NCI-H1105 (cell line): ENCODE measurements around the gene GNPAT.
"Not testable (repeated sequence)": the region's sequence is repeated elsewhere in the genome, so short reads cannot be mapped to it uniquely, and the experiment has no call there.

ENCODE experiments used
- DNase-seq: peaks from one replicate; lab custom pipeline; 2025; lab: John Stamatoyannopoulos, UW

Gene GNPAT

DNA sequence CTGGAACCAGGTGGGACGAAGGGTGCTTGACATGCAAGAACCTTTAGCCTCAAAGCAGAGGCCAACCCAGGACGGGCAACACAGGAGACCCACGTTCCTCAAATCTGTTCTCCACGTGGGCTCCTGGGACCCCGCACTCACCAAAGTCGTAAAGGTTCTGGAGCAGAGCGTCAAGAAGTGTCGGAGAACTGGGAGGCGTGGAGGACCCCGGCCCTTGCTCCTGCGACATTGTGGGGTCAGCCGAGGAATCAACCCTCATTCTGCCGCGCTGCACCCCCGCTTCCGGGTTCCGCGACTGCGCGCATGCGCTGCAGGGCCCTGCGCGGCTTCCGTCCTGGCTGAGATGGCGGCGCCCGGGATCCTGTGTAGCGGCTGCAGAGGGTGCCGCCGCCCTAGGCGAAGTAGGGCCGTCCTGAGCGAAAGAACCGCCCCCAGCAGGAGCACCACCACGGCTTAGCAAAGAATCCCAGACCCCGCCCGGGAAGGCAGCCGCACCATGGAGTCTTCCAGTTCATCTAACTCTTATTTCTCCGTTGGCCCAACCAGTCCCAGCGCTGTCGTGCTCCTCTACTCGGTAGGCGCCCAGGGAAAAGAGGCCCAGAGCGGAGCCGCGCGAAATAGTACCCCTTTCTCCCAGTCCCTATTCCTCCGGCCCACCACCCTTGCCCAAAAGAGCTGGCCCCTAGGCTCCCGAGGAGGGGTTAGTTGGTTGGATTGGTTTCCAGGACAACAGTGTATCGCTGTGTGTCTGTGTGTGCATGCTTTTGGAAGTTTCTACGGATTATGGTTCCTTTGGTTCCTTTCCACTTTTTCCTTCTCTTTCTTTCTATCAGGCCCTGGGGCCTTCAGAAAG lies at the start of gene GNPAT:
Gene GNPAT, plus strand, starts transcription at position 330 of the 853 bp plus-strand sequence. Its CDS starts 167 bp downstream, at position 497.
- DNase-seq, result peak; percentile 62

GRCh38 chr1:231192620-231193163 lies 48.3 kb upstream of the GNPAT start:
- peak; percentile 19 for DNase-seq

DNA sequence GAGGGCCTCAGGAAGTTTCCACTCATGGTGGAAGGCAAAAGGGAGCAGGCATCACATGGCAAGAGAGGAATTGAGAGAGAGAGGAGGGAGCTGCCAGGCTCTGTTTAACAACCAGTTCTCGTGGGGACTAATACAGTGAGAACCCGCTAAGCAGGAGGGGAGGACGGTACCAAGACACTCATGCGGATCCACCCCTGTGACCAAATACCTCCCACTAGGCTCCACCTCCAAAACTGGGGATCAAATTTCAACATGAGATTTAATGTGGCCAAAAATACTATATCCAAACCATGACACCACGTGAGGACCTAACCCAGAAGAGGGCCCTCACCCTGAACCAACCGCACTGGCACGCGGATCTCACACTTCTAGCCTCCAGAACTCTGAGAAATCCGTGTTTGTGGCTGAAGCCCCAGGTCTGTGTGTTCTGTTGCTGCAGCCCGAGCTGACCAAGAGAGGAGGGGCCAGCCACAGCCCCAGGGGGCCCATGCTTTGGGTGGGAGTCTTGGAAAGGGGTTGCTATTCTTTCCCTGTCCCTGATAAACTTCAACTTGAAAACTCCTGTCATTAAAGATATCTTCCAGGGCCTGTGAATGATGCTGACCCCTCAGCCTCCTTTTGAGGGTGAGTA lies 47.2 kb upstream of the GNPAT start:
- no peak for DNase-seq

GRCh38 chr1:231194476-231194842 lies 46.6 kb upstream of the GNPAT start:
- no peak for DNase-seq

- no peak for DNase-seq
Measured at GRCh38 chr1:231194843-231195516, 46.0 kb upstream of the GNPAT start.

GRCh38 chr1:231196307-231196706 lies 44.7 kb upstream of the GNPAT start:
- no peak for DNase-seq

DNA sequence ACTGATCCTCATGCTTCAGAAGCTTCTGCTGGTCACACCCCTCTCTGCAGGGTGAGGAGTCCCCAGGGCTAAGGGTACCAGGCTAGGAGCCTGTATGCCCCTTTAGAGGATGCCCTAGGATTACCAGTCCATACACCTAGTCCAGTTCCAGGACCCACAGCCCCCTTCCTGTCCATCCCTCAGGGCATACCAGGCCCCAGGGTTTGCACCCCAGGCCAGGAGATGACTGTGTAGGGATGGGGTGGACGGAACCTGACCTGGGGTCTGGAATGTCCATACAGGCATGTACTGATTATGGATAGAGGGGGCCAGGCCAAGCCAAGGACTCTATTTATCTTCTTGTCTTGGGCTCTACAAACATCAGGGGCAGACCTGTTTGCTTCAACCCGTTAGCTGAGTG lies 44.3 kb upstream of the GNPAT start:
- no peak for DNase-seq

DNA sequence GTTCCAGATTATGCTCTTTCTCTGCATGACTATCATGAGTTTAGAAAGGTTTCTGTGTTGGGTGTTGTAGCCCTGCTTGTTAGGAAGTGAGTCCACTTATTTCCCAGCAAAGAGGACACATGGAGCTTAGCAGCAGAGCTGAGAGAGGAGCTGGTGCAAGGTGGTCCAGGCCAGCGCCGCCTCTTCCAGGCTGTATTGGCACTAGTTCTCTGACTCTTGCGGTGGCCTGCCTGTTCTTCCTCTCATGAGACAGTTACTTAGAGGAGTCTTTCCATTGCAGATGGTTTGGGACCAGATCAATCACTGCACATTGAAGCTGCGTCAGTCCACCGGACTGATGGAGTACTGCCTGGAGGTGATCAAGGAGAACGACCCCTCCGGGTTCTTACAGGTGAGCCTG lies 41.1 kb upstream of the GNPAT start:
- DNase-seq, result no peak

DNA sequence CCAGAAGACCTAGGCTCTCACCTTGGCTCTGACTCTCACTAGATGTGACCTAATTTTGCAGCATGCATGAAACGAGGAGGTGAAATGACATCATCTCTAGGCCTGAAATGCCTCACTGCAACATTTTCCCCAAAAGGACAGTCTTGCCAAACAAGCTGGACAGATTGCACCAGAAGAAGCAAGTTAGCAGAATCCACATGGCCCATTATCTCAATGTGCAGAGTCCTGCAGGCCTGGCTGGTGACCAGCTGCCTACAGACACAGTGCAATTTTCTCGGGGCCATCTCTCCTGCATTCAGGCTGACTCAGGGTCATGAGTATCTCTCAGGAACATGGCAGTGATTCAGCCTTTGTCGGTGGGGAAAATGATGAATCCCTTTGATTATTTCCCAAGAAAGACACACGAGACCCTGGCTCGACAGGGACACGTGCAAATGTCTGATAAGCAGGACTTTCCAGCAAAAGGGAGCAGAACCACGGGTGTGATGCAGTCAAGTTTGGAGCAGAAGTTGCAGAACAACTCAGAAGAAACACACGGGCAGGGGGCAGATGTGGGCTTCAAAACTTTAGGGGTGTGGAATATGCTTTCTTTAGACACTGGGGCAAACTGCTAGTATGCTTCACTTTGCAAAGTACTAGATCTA lies 40.5 kb upstream of the GNPAT start:
- no peak for DNase-seq

- DNase-seq, result no peak
Measured at GRCh38 chr1:231201375-231201978, 39.5 kb upstream of the GNPAT start.

DNA sequence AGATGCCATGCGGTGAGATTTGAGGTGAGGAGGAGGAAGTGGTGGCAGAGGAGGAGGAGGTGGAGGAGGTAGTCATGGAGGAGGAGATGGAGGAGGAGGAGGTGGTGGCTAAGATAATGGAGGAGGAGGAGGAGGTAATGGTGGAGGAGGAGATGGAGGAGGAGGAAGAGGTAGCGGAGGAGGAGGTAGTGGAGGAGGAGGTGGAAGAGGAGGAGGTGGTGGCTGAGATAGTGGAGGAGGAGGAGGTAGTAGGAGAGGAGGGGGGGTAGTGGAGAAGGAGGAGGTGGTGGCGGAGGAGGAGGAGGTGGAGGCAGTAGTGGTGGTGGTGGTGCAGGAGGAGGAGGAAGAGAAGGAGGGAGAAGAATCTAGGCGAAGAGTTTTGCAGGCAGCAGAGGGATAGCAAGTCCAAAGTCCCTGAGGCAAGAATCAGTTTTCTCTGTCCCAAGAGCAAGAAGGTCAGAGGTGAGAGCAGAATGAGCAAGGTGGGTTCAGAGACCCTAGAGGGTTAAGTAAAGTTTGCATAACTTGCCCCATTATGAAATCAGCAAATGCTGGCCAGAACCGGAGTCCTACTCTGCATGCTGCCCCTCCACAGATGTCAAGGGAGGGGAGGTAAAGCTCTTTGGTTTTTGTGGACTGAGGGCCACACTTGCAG lies 38.9 kb upstream of the GNPAT start:
- DNase-seq, result no peak

- no peak for DNase-seq
Measured at GRCh38 chr1:231203259-231204057, 37.6 kb upstream of the GNPAT start.

GRCh38 chr1:231206856-231207255 lies 34.2 kb upstream of the GNPAT start:
- no peak for DNase-seq

- no peak for DNase-seq
Measured at GRCh38 chr1:231207437-231207836, 33.6 kb upstream of the GNPAT start.

- no peak for DNase-seq
Measured at GRCh38 chr1:231208980-231209379, 32.0 kb upstream of the GNPAT start.

DNA sequence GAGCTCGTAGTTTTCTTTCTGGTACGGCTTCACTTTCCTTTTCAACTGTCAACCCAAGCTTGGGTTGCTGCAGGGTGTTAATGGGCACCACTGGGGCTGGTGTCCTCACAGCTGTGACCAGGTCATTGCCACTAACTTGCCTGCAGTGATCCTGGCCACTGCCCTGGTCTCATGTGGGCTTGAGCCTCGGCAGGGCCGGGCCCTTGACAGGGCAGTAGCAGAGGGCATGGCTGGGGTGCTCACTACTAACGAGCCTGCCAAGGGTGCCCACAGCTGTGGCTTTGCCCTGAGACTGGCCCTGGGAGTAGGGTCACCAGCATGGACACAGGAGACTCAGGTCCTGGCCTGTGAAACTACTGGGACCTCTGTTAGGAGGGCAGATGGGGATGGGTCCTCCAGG lies 31.5 kb upstream of the GNPAT start:
- no peak for DNase-seq

GRCh38 chr1:231210126-231210525 lies 30.9 kb upstream of the GNPAT start:
- DNase-seq, result no peak

- DNase-seq, result peak; percentile 56
Measured at GRCh38 chr1:231211005-231211857, 29.8 kb upstream of the GNPAT start.

DNA sequence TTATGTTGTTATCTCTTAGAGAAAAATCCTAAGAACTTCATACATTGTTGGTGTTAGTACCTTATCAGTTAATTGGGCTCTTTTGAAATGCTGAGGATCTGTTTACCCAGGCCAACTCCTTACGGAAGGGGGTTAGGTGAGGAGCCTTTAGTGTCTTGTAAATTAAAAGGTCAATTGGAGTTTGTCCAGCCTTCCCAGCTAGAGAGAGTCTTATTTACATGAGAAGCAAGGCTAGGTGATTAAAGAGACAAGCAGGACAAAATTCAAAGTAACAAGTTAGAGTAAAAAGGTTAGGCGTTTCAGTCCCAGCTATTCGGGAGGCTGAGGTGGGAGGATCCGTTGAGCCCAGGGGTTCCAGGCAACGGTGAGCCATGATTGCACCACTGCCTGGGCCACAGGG lies 28.7 kb upstream of the GNPAT start:
- not testable (repeated sequence) for DNase-seq
